GM23248 (cell line): Measurements from ENCODE around the gene UBAC2.

Experiments used
- EZH2 ChIP-seq: fragments of 200-600 bp; sonication (generic); IDR thresholded peaks from 2 replicates; pipeline ENCODE4 v1.6.1; 2018; ENCODE audit warnings: antibody characterized with exemption, mild to moderate bottlenecking; ENCODE audit not compliant: insufficient read depth, poor library complexity, severe bottlenecking
- EZH2phosphoT487 ChIP-seq: fragments of 200-600 bp; sonication (generic); IDR thresholded peaks from 2 replicates; pipeline ENCODE4 v1.6.1; 2018; ENCODE audit warnings: antibody characterized with exemption, moderate library complexity, mild to moderate bottlenecking, low read depth; ENCODE audit not compliant: insufficient read depth

DNA sequence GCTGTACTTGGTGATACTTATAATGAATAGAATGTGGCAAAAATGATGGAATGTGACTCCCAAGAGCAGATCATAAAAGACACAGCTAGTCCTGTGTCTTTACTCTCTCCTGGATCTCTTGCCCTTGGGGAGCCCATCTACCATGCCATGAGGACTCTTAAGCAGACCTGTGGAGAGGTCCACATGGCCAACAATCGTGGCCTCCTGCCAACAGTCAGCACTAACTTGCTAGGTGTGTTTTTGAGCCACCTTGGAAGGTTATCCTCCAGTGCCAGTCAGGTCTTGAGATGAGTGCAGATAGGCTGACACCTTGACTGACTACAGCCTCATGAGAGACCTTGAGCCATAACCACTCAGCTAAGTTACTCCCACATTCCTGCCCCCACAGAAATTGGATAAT, 128.8 kb downstream of the UBAC2 start:
- no peak for TF ChIP-seq EZH2
- no peak for TF ChIP-seq EZH2phosphoT487
